K562 (cell line): ENCODE measurements around the gene KCP. TPM values are rescaled to one million over a fixed set of nuclear protein-coding genes. Genes with fewer than 3 reads are reported as not detected.

Source experiments
- ATAC-seq: fragments of 200-7000 bp; cut with Tn5 transposase; 3 replicates; pipeline ENCODE4 v1.9.1; 2020; ENCODE audit warnings: moderate library complexity
- BruUV-seq: library from RNA; stranded (reverse); fragments of 400-500 nt; replicated peaks from 2 replicates; lab custom pipeline; 2021; lab: Mats Ljungman, UMichigan
- CTCF ChIA-PET: fragments of 300-600 bp; formaldehyde crosslinking; extraction: SDS; loops from one replicate; lab custom pipeline; 2021; ENCODE audit warnings: low intra/inter-chr PET ratio; lab: Yijun Ruan, JAX
- POLR2A ChIA-PET: fragments of 300-600, 350-650 bp; sonication (Branson Sonifier 250); formaldehyde crosslinking; extraction: SDS; loops from one replicate; lab custom pipeline; 2021; ENCODE audit warnings: antibody characterized with exemption, inconsistent platforms; lab: Yijun Ruan, JAX
- DNase-seq, 4 experiments: peaks; one replicate each; pipeline versions ENCODE4 v3.0.0 to v3.0.0-alpha.2; 2011 to 2018; ENCODE audit warnings: low spot score in 3 of 4, mixed read lengths in 3 of 4; ENCODE audit errors: extremely low read depth in 1 of 4
- FAIRE-seq: peaks from 2 replicates; lab custom pipeline; 2011; peaks lifted over from hg19 to GRCh38; lab: Jason Lieb, UNC
- H2AFZ ChIP-seq: 2 replicates; pipeline ENCODE4 v1.6.0; 2011; ENCODE audit warnings: low read depth, low read length, control low read depth, inconsistent platforms
- H3K27ac ChIP-seq: fragments of 200-600 bp; 3 replicates; pipeline ENCODE4 v1.8.0; 2011; ENCODE audit warnings: low read depth, mild to moderate bottlenecking, control low read depth, inconsistent platforms, low read length, moderate library complexity, mixed read lengths; ENCODE audit errors: extremely low read depth
- H3K27me3 ChIP-seq, 2 experiments: fragments of 300-600 bp in 1 of 2; 2 replicates in 1 of 2; 3 replicates in 1 of 2; pipeline versions ENCODE4 v1.6.0 to v1.8.0; 2011; ENCODE audit warnings: inconsistent platforms in 2 of 2, low read length in 2 of 2, mild to moderate bottlenecking in 1 of 2, mixed read lengths in 1 of 2, moderate library complexity in 1 of 2; ENCODE audit not compliant: control insufficient read depth in 2 of 2, insufficient read depth in 2 of 2
- H3K36me3 ChIP-seq: fragments of 300-600 bp; 3 replicates; pipeline ENCODE4 v1.8.0; 2011; ENCODE audit warnings: mild to moderate bottlenecking, low read length, inconsistent platforms; ENCODE audit not compliant: control insufficient read depth, insufficient read depth
- H3K4me1 ChIP-seq, 2 experiments: fragments of 200-600 bp in 1 of 2; replicated peaks in 1 of 2; 2 replicates in 1 of 2; 3 replicates in 1 of 2; pipeline versions ENCODE4 v1.5.1 to v1.8.0; 2011; ENCODE audit warnings: inconsistent platforms in 2 of 2, low read length in 2 of 2, mild to moderate bottlenecking in 1 of 2, mixed read lengths in 1 of 2, moderate library complexity in 1 of 2; ENCODE audit not compliant: control insufficient read depth in 2 of 2, insufficient read depth in 2 of 2
- H3K4me2 ChIP-seq: 2 replicates; pipeline ENCODE4 v1.6.1; 2011; ENCODE audit warnings: low read length, control low read depth, inconsistent platforms, mixed read lengths; ENCODE audit not compliant: insufficient read depth
- H3K4me3 ChIP-seq: fragments of 200-600 bp; sonication (generic), shearing (Covaris generic); 2 replicates; pipeline ENCODE4 v1.5.1; 2016; ENCODE audit warnings: control low read depth, inconsistent platforms
- H3K79me2 ChIP-seq: fragments of 200-600 bp; 3 replicates; pipeline ENCODE4 v1.8.0; 2011; ENCODE audit warnings: low read length, inconsistent platforms; ENCODE audit not compliant: control insufficient read depth, insufficient read depth
- H3K9ac ChIP-seq, 2 experiments: 2 replicates each; pipeline versions ENCODE4 v1.6.0 to v1.6.1; 2011; ENCODE audit warnings: low read depth in 2 of 2, low read length in 2 of 2, control low read depth in 1 of 2, inconsistent platforms in 1 of 2, mild to moderate bottlenecking in 1 of 2, mixed read lengths in 1 of 2; ENCODE audit not compliant: insufficient read depth in 1 of 2
- H3K9me1 ChIP-seq: one replicate; pipeline ENCODE4 v1.6.0; 2011; ENCODE audit warnings: inconsistent platforms, mild to moderate bottlenecking, low read length, moderate library complexity; ENCODE audit not compliant: control insufficient read depth, insufficient read depth
- H3K9me3 ChIP-seq: replicated peaks from 2 replicates; pipeline ENCODE4 v1.5.1; 2011; ENCODE audit warnings: low read depth, low read length, inconsistent platforms; ENCODE audit not compliant: control insufficient read depth, insufficient read depth
- H4K20me1 ChIP-seq: replicated peaks from 2 replicates; pipeline ENCODE4 v1.6.1; 2011; ENCODE audit warnings: low read length, inconsistent platforms, mixed read lengths; ENCODE audit not compliant: control insufficient read depth, insufficient read depth
- ATF7 ChIP-seq: fragments of 450-650 bp; IDR thresholded peaks from 2 replicates; pipeline ENCODE4 v1.7.1; 2014; ENCODE audit warnings: mild to moderate bottlenecking, moderate library complexity
- E2F1 ChIP-seq: sonication (generic); formaldehyde crosslinking; IDR thresholded peaks from 2 replicates; pipeline ENCODE4 v1.8.1; 2023; ENCODE audit warnings: mild to moderate bottlenecking, missing genetic modification reagents, moderate library complexity
- MXD1 ChIP-seq: fragments of 250-450 bp; sonication (Bioruptor Pico); IDR thresholded peaks from 2 replicates; pipeline ENCODE4 v1.8.0; 2021; ENCODE audit warnings: borderline replicate concordance, mild to moderate bottlenecking, moderate library complexity; ENCODE audit not compliant: poor library complexity, severe bottlenecking
- WGBS: fragments of 100-300 bp; shearing (Covaris generic); methylation state at CpG from one replicate; pipeline ENCODE4 v1.1.6; 2016; ENCODE audit warnings: low coverage, mixed read lengths; ENCODE audit not compliant: insufficient coverage; ENCODE audit errors: missing lambda C conversion rate; 5-methylcytosine and 5-hydroxymethylcytosine counted together
- in situ Hi-C: fragments of 300-500 bp; cut with MboI; formaldehyde crosslinking; loops from 4 replicates; pipeline ENCODE4 v1.15.0; 2018; ENCODE audit warnings: inconsistent platforms, mixed read lengths
- intact Hi-C: fragments of 100-400 bp; cut with micrococcal nuclease; formaldehyde crosslinking; loops from 2 replicates; pipeline ENCODE4 v1.14.2; 2022
- polyA plus RNA-seq, 8 experiments: library from polyadenylated mRNA; depleted of rRNA in 4 of 8; stranded (reverse) in 5 of 8; unstranded in 3 of 8; fragments of >200 nt; fragmentation: Nextera tagmentation in 2 of 8; fragmentation: Illumina TruSeq in 1 of 8; extraction: Ambion mirVana in 2 of 8; extraction: Trizol in 1 of 8; gene quantifications; 2 replicates each; pipeline versions ENCODE4 v1.2.1 to v1.2.3, GENCODE V29; 2011 to 2014; ENCODE audit warnings: inconsistent platforms in 1 of 8, missing spikeins in 1 of 8
- total RNA-seq, 7 experiments: library from RNA; depleted of rRNA in 6 of 7; stranded (reverse); fragments of >200 nt in 6 of 7; fragmentation: Illumina TruSeq in 2 of 7; extraction: Trizol in 2 of 7; gene quantifications; 2 replicates each; pipeline versions ENCODE4 v1.2.1 to v1.2.3, GENCODE V29; 2011 to 2021; ENCODE audit warnings: low replicate concordance in 1 of 7

The KCP gene
- total and polyA plus RNA-seq, 9 of the 15 experiments (the other 6 are each of a cell fraction or from before 2014, with no cell fraction given): 0.06 to 0.17 (median 0.12) TPM; not detected in 3

DNA sequence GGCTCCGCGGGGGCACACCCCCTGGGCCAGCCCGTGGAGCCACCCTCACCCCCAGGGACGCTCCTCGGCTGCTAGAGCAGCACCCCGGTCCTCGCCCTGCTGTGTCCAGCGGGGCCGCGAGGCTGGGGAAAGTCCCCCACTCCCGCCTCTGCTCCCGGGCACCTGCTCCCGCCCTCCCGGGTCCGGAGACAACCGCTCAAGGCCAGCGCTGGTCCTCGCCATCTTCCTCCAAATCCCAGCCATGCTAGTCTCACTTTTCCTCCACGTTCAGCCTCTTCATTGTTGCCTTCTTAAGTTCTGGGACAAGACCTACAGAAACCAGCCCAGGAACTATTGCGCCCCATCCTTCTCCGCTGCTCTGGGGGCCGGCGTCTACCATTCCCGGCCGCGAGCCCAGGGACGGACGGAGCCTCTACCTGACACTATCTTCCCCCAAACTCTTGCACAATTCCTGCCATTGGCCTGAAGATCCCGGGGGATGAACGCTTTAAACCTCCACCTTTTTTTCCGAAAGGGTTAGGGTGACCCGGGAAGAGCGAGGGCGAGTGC, 4.8 kb upstream of the KCP start:
- Histone ChIP-seq H3K27me3 (peaks cover 61 to 79% of the 10 kb centered on the region in 2 experiments; a peak in 4 of 5 replicates), H4K20me1 (peaks cover 11% of the 10 kb centered on the region; the same call in 1 of the 2 replicates), H3K36me3 (no peaks in the 10 kb centered on the region), H3K9me3 (no peaks in the 10 kb centered on the region; the same call in 1 of the 2 replicates), H3K4me2 (no peak overlapping the region), H3K27ac (no peak overlapping the region), H3K4me3 (no peak overlapping the region), H3K79me2 (no peaks in the 10 kb centered on the region), H3K9me1 (no peaks in the 10 kb centered on the region), H2AFZ (no peak overlapping the region), H3K9ac (no peak overlapping the region), H3K4me1 (peaks cover 0 to 29% of the 10 kb centered on the region in 2 experiments; a peak in 2 of 5 replicates)
- DNase-seq (no peak), ATAC-seq (no peak), FAIRE-seq (no peak)
- in situ Hi-C loops (no loop called here), intact Hi-C loops (no loop called here)
- ChIA-PET CTCF (no interaction called here), POLR2A (interaction anchor here (1.0 kb wide), 1 partner anchor 177 kb away, joined by 3 read pairs; the partner anchor contains the start of gene CALU)
- no peak for TF ChIP-seq ATF7
- TF ChIP-seq E2F1: no peak
- no peak for TF ChIP-seq MXD1 (CRISPR knock-in tag)
- no TSS peak for BruUV-seq
- 7% methylated on average over 33 of the region's 34 CpGs for WGBS
